ENCODE measurements around the gene URGCP.

The URGCP gene

DNA sequence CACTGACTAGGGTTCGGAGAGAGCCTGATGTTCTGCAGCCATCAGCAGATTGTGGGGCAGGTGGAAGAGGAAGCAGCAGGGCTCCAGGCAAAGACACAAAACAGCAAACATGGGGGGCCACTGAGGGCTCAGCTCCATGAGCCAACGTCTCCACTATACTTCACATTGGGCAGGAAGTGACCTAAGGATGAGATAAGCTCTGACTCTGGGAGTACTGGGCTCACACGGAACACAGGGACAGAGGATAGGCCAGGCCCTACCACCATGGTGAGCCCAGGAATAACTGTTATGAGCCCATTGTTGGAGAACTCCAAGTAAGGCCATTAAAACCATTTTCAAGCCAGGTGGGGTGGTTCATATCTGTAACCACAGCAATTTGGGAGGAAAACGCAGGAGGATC lies 22.2 kb downstream of the URGCP start:
- TF ChIP-seq CTCF (IDR thresholded peaks at IDR 0.05; ENCODE audit: insufficient read depth, low read depth, low read length, missing control alignments) = no peak
- no peak for DNase-seq (ENCODE audit: low read depth)
- H3K4me3 ChIP-seq (ENCODE audit: low read length) = no peak overlapping the region

- TF ChIP-seq CTCF (IDR thresholded peaks at IDR 0.05; ENCODE audit: insufficient read depth, low read depth, low read length, missing control alignments) = no peak
- H3K4me3 ChIP-seq (ENCODE audit: low read length) = no peak overlapping the region
- DNase-seq (ENCODE audit: low read depth) = no peak
Measured at GRCh38 chr7:43880596-43880995, 25.8 kb downstream of the URGCP start.

DNA sequence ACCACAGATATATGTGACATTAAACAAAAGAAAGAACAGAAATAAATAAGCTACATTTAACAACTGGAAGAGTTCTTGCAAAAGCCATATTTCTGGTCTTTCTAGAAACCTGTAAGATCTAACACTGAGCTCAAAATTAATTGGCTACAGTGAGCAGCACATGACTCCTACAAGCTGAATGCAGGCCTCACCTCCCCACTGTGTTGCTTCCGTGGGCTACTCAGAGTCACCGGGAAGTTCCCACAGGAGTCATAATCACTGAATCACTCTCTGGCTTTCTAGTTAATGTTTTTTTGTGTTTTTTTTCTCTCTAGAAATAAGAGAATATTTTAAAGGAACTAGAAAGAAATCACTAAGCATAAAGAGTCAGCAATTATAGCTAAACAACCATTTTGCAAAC lies 26.9 kb downstream of the URGCP start:
- no peak for TF ChIP-seq CTCF (IDR thresholded peaks at IDR 0.05; ENCODE audit: insufficient read depth, low read depth, low read length, missing control alignments)
- DNase-seq (ENCODE audit: low read depth) = peak; percentile 71
- no peak overlapping the region for H3K4me3 ChIP-seq (ENCODE audit: low read length)

GRCh38 chr7:43878867-43879266 lies 27.5 kb downstream of the URGCP start:
- TF ChIP-seq CTCF (IDR thresholded peaks at IDR 0.05; ENCODE audit: insufficient read depth, low read depth, low read length, missing control alignments) = no peak
- no peak for DNase-seq (ENCODE audit: low read depth)
- H3K4me3 ChIP-seq (ENCODE audit: low read length) = no peak overlapping the region

DNA sequence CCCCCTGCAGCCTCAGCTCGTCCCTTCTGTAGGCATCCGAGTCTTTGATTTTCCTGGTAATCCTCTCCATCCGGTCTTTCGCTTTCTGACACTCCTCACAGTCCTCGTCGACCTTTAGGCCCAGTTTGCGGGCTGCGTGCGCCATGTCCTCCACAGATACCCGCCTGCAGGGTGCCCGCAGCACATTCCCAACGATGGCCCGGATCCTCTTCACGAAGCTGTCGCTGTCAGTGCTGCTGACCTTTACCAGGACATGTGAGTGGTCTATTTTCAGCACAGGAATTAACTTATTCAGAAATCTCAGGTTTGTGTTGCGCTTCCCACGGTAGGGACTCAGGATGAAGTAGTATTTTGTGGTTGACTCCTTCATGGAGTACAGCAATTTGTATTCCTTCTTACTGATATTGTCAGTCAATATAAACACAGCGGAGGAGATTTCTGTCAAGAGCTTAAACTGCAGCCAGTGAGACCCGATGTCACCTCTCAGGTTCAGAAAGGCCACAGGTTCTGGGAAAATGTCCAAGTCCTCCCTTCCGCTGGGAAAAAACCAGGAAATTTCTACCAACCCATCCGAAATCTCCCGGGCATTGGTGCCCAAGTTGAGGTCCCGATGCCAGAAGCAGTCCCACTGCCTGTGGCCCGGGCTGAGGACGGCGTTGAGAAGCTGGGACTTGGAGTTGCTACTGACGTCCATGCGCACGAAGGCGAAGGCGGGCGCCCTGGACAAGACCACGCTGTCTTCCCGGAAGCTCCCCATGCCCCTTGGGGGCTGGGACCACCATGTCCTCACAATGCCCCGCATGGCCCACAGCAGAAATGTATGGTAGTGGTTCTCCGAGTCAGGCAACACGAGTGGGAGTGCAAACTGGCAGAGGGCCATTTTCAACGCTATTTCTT lies 28.2 kb downstream of the URGCP start:
- no peak for DNase-seq (ENCODE audit: low read depth)
- H3K4me3 ChIP-seq (ENCODE audit: low read length) = no peak overlapping the region
- TF ChIP-seq CTCF (IDR thresholded peaks at IDR 0.05; ENCODE audit: insufficient read depth, low read depth, low read length, missing control alignments) = no peak

- no peak for DNase-seq (ENCODE audit: low read depth)
- TF ChIP-seq CTCF (IDR thresholded peaks at IDR 0.05; ENCODE audit: insufficient read depth, low read depth, low read length, missing control alignments) = no peak
- H3K4me3 ChIP-seq (ENCODE audit: low read length) = no peak overlapping the region
Measured at GRCh38 chr7:43876976-43877745, 29.2 kb downstream of the URGCP start.

Data from epithelial cell of esophagus (primary cell).